Liver (tissue), 9 donors: ENCODE data around the gene ZNF571. TPM values are rescaled to one million over a fixed set of nuclear protein-coding genes. Genes with fewer than 3 reads are reported as not detected.

ENCODE experiments used
- DNase-seq: peaks from one replicate; pipeline ENCODE4 v3.0.0-alpha.2; 2017; ENCODE audit warnings: low spot score
- H3K27ac ChIP-seq, 2 donors: one replicate each; pipeline ENCODE4 v1.7.0; 2013; ENCODE audit warnings: inconsistent platforms in 2 of 2, low read length in 2 of 2, control low read depth in 1 of 2, low read depth in 1 of 2, mild to moderate bottlenecking in 1 of 2
- H3K27me3 ChIP-seq, 4 donors: one replicate each; pipeline versions ENCODE4 v1.6.1 to v1.7.0; 2013; ENCODE audit warnings: low read length in 3 of 4, inconsistent platforms in 1 of 4, mild to moderate bottlenecking in 1 of 4, moderate library complexity in 1 of 4; ENCODE audit not compliant: control insufficient read depth in 4 of 4, insufficient read depth in 4 of 4
- H3K36me3 ChIP-seq, 4 donors: one replicate each; pipeline versions ENCODE4 v1.6.1 to v1.7.0; 2013; ENCODE audit warnings: low read length in 3 of 4, mild to moderate bottlenecking in 3 of 4, low read depth in 1 of 4, moderate library complexity in 1 of 4; ENCODE audit not compliant: control insufficient read depth in 4 of 4, insufficient read depth in 3 of 4
- H3K4me1 ChIP-seq, 4 donors: one replicate each; pipeline versions ENCODE4 v1.6.1 to v1.7.0; 2013; ENCODE audit warnings: low read length in 3 of 4, mild to moderate bottlenecking in 3 of 4, moderate library complexity in 1 of 4; ENCODE audit not compliant: control insufficient read depth in 4 of 4, insufficient read depth in 4 of 4
- H3K4me3 ChIP-seq, 3 donors: one replicate each; pipeline versions ENCODE4 v1.6.1 to v1.7.0; 2013; ENCODE audit warnings: low read length in 3 of 3, control low read depth in 1 of 3, low read depth in 1 of 3, mild to moderate bottlenecking in 1 of 3
- H3K9ac ChIP-seq, 2 donors: one replicate each; pipeline ENCODE4 v1.7.0; 2013; ENCODE audit warnings: low read length in 2 of 2, mild to moderate bottlenecking in 2 of 2, moderate library complexity in 2 of 2, control low read depth in 1 of 2, low read depth in 1 of 2
- H3K9me3 ChIP-seq, 4 donors: one replicate each; pipeline versions ENCODE4 v1.6.1 to v1.7.0; 2013; ENCODE audit warnings: low read length in 3 of 4; ENCODE audit not compliant: control insufficient read depth in 4 of 4
- CTCF ChIP-seq: fragments of 150-350 bp; IDR thresholded peaks from 2 replicates; pipeline ENCODE4 v1.5.1; 2017; ENCODE audit warnings: improper control_type of control experiment, low read depth, low read length; ENCODE audit not compliant: missing input control
- EGR1 ChIP-seq, 2 donors: IDR thresholded peaks; 2 replicates each; pipeline ENCODE4 v1.6.1; 2016 to 2018; ENCODE audit warnings: antibody characterized with exemption in 2 of 2, low read depth in 2 of 2
- FOXA1 ChIP-seq: IDR thresholded peaks from 2 replicates; pipeline ENCODE4 v1.6.1; 2016; ENCODE audit warnings: antibody characterized with exemption
- HNF4A ChIP-seq, 2 donors: conservative IDR thresholded peaks; 2 replicates each; pipeline ENCODE4 v1.6.1; 2016; ENCODE audit warnings: antibody characterized with exemption in 2 of 2, mild to moderate bottlenecking in 2 of 2
- HNF4G ChIP-seq: IDR thresholded peaks from 2 replicates; pipeline ENCODE4 v1.6.1; 2016; ENCODE audit warnings: antibody characterized with exemption
- JUND ChIP-seq, 2 donors: IDR thresholded peaks; 2 replicates each; pipeline ENCODE4 v1.6.1; 2016; ENCODE audit warnings: antibody characterized with exemption in 2 of 2
- MAX ChIP-seq: IDR thresholded peaks from 2 replicates; pipeline ENCODE4 v1.6.1; 2016; ENCODE audit warnings: antibody characterized with exemption
- NR2F2 ChIP-seq: IDR thresholded peaks from 2 replicates; pipeline ENCODE4 v1.6.1; 2016; ENCODE audit warnings: antibody characterized with exemption
- RAD21 ChIP-seq, 2 donors: IDR thresholded peaks; 2 replicates each; pipeline ENCODE4 v1.6.1; 2016; ENCODE audit warnings: antibody characterized with exemption in 2 of 2, mild to moderate bottlenecking in 2 of 2
- REST ChIP-seq: IDR thresholded peaks from 2 replicates; pipeline ENCODE4 v1.6.1; 2016; ENCODE audit warnings: antibody characterized with exemption, mild to moderate bottlenecking
- SP1 ChIP-seq: IDR thresholded peaks from 2 replicates; pipeline ENCODE4 v1.6.1; 2018; ENCODE audit warnings: antibody characterized with exemption, mild to moderate bottlenecking
- TAF1 ChIP-seq: conservative IDR thresholded peaks from 2 replicates; pipeline ENCODE4 v1.6.1; 2016; ENCODE audit warnings: antibody characterized with exemption, mild to moderate bottlenecking
- YY1 ChIP-seq: IDR thresholded peaks from 2 replicates; pipeline ENCODE4 v1.6.1; 2016; ENCODE audit warnings: antibody characterized with exemption, mild to moderate bottlenecking
- WGBS: extraction: QIAGEN DNeasy Blood & Tissue Kit; methylation state at CpG from one replicate; pipeline ENCODE4 v1.1.7; 2013; 5-methylcytosine and 5-hydroxymethylcytosine counted together
- polyA plus RNA-seq, 2 donors: library from polyadenylated mRNA; stranded (reverse) in 1 of 2; unstranded in 1 of 2; fragments of 200-250 nt in 1 of 2; fragments of >200 nt in 1 of 2; fragmentation: Nextera tagmentation in 1 of 2; extraction: Ambion mirVana in 1 of 2; gene quantifications; one replicate each; pipeline versions ENCODE4 v1.2.1 to v1.2.3, GENCODE V29; 2013 to 2015
- total RNA-seq, 2 donors: library from RNA; depleted of rRNA; stranded (reverse); fragments of >200 nt; gene quantifications; one replicate each; pipeline ENCODE4 v1.2.3, GENCODE V29; 2014
- TF ChIP-seq, protein P1 (sequence below): IDR thresholded peaks from 2 replicates; pipeline ENCODE4 v1.6.1; 2016; ENCODE audit warnings: antibody characterized with exemption
- donor health status: healthy.
- donor health status: healthy.
- donor health status: healthy.
- donor health status: healthy.
- donor health status: healthy.

Gene ZNF571
- total and polyA plus RNA-seq, 4 donors: 0.63 to 1.8 (median 1.2) TPM

- WGBS: 97% methylated on average over 7 of the region's 7 CpGs
- H3K9me3 ChIP-seq: peaks cover 38 to 53% (median 42%) of the 10 kb centered on the region in 4 donors
Observed at GRCh38 chr19:37537391-37537947, 57.1 kb downstream of the ZNF571 start.

DNA sequence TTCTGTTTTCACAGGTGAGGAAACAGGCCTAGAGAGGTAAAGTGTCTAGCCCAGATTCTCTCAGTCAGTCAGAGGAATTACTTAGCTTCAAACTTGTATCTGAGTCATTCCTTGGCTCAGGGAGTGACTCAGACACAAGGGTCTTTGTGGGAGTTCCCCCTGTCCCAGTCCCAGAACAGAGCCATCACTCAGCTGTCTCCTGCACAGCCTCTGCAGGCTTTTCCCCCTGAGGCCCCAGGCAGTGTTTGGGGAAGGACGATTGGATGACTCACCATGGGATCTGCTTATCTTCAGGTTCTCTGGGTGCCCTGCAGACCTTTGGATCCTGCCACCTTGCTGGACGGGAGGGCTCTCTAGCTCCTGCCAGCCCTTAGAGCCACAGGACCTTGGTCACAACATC lies 74.7 kb downstream of the ZNF571 start:
- 74% methylated on average over 2 of the region's 2 CpGs for WGBS

More at GRCh38 chr19:37537391-37537947, 57.1 kb downstream of the ZNF571 start:
- TF ChIP-seq MAX: no peak
- Histone ChIP-seq H3K27me3 (no peaks in the 10 kb centered on the region), H3K27ac (no peak overlapping the region), H3K4me3 (peak overlapping the region in 2 of 3 donors; percentile 15 to 44), H3K36me3 (peaks cover 1 to 20% (median 13%) of the 10 kb centered on the region in 4 donors), H3K4me1 (no peaks in the 10 kb centered on the region), H3K9ac (no peak overlapping the region)
- DNase-seq: no peak

More for the DNA sequence above, 74.7 kb downstream of the ZNF571 start:
- Histone ChIP-seq H3K4me1 (no peaks in the 10 kb centered on the region), H3K9ac (no peak overlapping the region), H3K27me3 (no peaks in the 10 kb centered on the region), H3K9me3 (peaks cover 15 to 39% (median 29%) of the 10 kb centered on the region in 4 donors), H3K27ac (no peak overlapping the region), H3K4me3 (peak overlapping the region in 2 of 3 donors; percentile 33 to 45), H3K36me3 (peaks cover 0 to 3% (median 2%) of the 10 kb centered on the region in 4 donors)
- no peak for DNase-seq
- TF ChIP-seq HNF4G (no peak), SP1 (no peak), REST (no peak), RAD21 (IDR thresholded peaks at IDR 0.05) (no peak), TAF1 (no peak), JUND (IDR thresholded peaks at IDR 0.05) (no peak), YY1 (no peak), EGR1 (IDR thresholded peaks at IDR 0.05; ENCODE audit: low read depth in 2 of 2) (no peak), HNF4A (conservative IDR thresholded peaks at IDR 0.05) (no peak), CTCF (no peak), NR2F2 (no peak), FOXA1 (no peak)
- TF ChIP-seq, protein P1, sequence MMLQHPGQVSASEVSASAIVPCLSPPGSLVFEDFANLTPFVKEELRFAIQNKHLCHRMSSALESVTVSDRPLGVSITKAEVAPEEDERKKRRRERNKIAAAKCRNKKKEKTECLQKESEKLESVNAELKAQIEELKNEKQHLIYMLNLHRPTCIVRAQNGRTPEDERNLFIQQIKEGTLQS: no peak

Other genes starting within 250 kb of the ZNF571 start
- gene ZNF527, start 223.7 kb downstream of the ZNF571 start, total RNA-seq: 1 to 10 TPM; 2.7 to 4.2 TPM
- 1 to 10 TPM in 1 of 2 donors, under 1 TPM in 1; 0.79 to 1.4 TPM for gene ZNF527, start 223.7 kb downstream of the ZNF571 start, polyA plus RNA-seq
- gene ZNF569, start 127.3 kb downstream of the ZNF571 start, total RNA-seq: 1 to 10 TPM; 1.5 to 6.2 TPM
- 1 to 10 TPM in 1 of 2 donors, under 1 TPM in 1; 0.90 to 1.2 TPM for gene ZNF569, start 127.3 kb downstream of the ZNF571 start, polyA plus RNA-seq
- 1 to 10 TPM; 2.2 to 2.3 TPM for gene ZNF570, start 125.4 kb downstream of the ZNF571 start, total RNA-seq
- gene ZNF570, start 125.4 kb downstream of the ZNF571 start, polyA plus RNA-seq: under 1 TPM; 0.96 to 0.97 TPM
- gene ZNF793, start 87.9 kb downstream of the ZNF571 start, total RNA-seq: under 1 TPM; 0.84 to 0.93 TPM
- gene ZNF793, start 87.9 kb downstream of the ZNF571 start, polyA plus RNA-seq: under 1 TPM; 0.15 to 0.18 TPM
- 1 to 10 TPM in 1 of 2 donors, under 1 TPM in 1; 0.33 to 1.3 TPM for gene ZNF540, start 84 bp upstream of the ZNF571 start, total RNA-seq
- gene ZNF540, start 84 bp upstream of the ZNF571 start, polyA plus RNA-seq: 1 to 10 TPM in 1 of 2 donors, under 1 TPM in 1; 0.50 to 2.0 TPM
- 1 to 10 TPM; 5.6 to 5.8 TPM for gene ZFP30, start 60.7 kb upstream of the ZNF571 start, total RNA-seq
- 1 to 10 TPM in 1 of 2 donors, under 1 TPM in 1; 0.74 to 1.3 TPM for gene ZFP30, start 60.7 kb upstream of the ZNF571 start, polyA plus RNA-seq
- 1 to 10 TPM in 1 of 2 donors, under 1 TPM in 1; 0.84 to 2.6 TPM for gene ZNF607, start 125.0 kb upstream of the ZNF571 start, total RNA-seq
- under 1 TPM; 0.22 to 0.28 TPM for gene ZNF607, start 125.0 kb upstream of the ZNF571 start, polyA plus RNA-seq
- 1 to 10 TPM; 4.5 to 5.0 TPM for gene ZNF573, start 184.8 kb upstream of the ZNF571 start, total RNA-seq
- 1 to 10 TPM in 1 of 2 donors, under 1 TPM in 1; 0.42 to 3.9 TPM for gene ZNF573, start 184.8 kb upstream of the ZNF571 start, polyA plus RNA-seq